GM12892 (cell line): ENCODE results near the gene JADE3.
"Not testable (repeated sequence)": the region's sequence is repeated elsewhere in the genome, so short reads cannot be mapped to it uniquely, and the experiment has no call there.

ENCODE experiments used
- DNase-seq: peaks from one replicate; pipeline ENCODE4 v3.0.0; 2011; ENCODE audit not compliant: insufficient read length
- FAIRE-seq: peaks from 2 replicates; lab custom pipeline; 2011; peaks lifted over from hg19 to GRCh38; lab: Jason Lieb, UNC
- POLR2A ChIP-seq: IDR thresholded peaks from 2 replicates; pipeline ENCODE4 v1.6.1; 2011; ENCODE audit warnings: low read depth, low read length, control low read depth
- POLR2AphosphoS5 ChIP-seq: IDR thresholded peaks from 2 replicates; pipeline ENCODE4 v1.6.1; 2011; ENCODE audit warnings: low read depth, low read length, control low read depth
- TAF1 ChIP-seq: IDR thresholded peaks from 2 replicates; pipeline ENCODE4 v1.6.1; 2011; ENCODE audit warnings: low read depth, mild to moderate bottlenecking, control low read depth, low read length, borderline replicate concordance

Gene JADE3

GRCh38 chrX:46938589-46938988, 26.4 kb downstream of the JADE3 start:
- DNase-seq: no peak
- FAIRE-seq: no peak
- TF ChIP-seq POLR2AphosphoS5 (no peak), POLR2A (no peak), TAF1 (no peak)

GRCh38 chrX:46941341-46941740, 29.1 kb downstream of the JADE3 start:
- FAIRE-seq (no peak), DNase-seq (no peak)
- TF ChIP-seq POLR2AphosphoS5 (no peak), TAF1 (no peak), POLR2A (no peak)

- no peak for DNase-seq
Measured at GRCh38 chrX:46953137-46953527, 40.9 kb downstream of the JADE3 start.

GRCh38 chrX:46953597-46953996, 41.4 kb downstream of the JADE3 start:
- FAIRE-seq (peak; percentile 86), DNase-seq (no peak)
- TF ChIP-seq POLR2A: no peak

More at GRCh38 chrX:46953137-46953527, 40.9 kb downstream of the JADE3 start:
- TF ChIP-seq TAF1 (no peak), POLR2AphosphoS5 (no peak), POLR2A (no peak)
- FAIRE-seq: no peak

GRCh38 chrX:46954716-46955115, 42.5 kb downstream of the JADE3 start:
- no peak for DNase-seq
- TF ChIP-seq TAF1: no peak
- TF ChIP-seq POLR2A: no peak
- TF ChIP-seq POLR2AphosphoS5: no peak
- FAIRE-seq: no peak

- not testable (repeated sequence) for FAIRE-seq, DNase-seq
Measured at GRCh38 chrX:46956589-46956988, 44.4 kb downstream of the JADE3 start.

- DNase-seq (no peak), FAIRE-seq (no peak)
- TF ChIP-seq TAF1 (no peak), POLR2A (no peak), POLR2AphosphoS5 (no peak)
Measured at GRCh38 chrX:46957297-46957696, 45.1 kb downstream of the JADE3 start.

- DNase-seq (no peak), FAIRE-seq (no peak)
- no peak for TF ChIP-seq POLR2A
Measured at GRCh38 chrX:46959101-46959500, 46.9 kb downstream of the JADE3 start.

GRCh38 chrX:46959985-46960700, 47.9 kb downstream of the JADE3 start:
- FAIRE-seq (no peak), DNase-seq (no peak)
- TF ChIP-seq TAF1 (no peak), POLR2AphosphoS5 (no peak), POLR2A (no peak)

- FAIRE-seq: no peak
Measured at GRCh38 chrX:46961097-46961496, 48.9 kb downstream of the JADE3 start.

GRCh38 chrX:46961574-46962283, 49.5 kb downstream of the JADE3 start:
- DNase-seq: no peak
- no peak for FAIRE-seq
- TF ChIP-seq POLR2A: no peak
- no peak for TF ChIP-seq POLR2AphosphoS5
- no peak for TF ChIP-seq TAF1

More at GRCh38 chrX:46961097-46961496, 48.9 kb downstream of the JADE3 start:
- TF ChIP-seq POLR2AphosphoS5 (no peak), POLR2A (no peak), TAF1 (no peak)
- DNase-seq: no peak

GRCh38 chrX:46965125-46965758, 53.0 kb downstream of the JADE3 start:
- FAIRE-seq (peak; percentile 40), DNase-seq (no peak)
- no peak for TF ChIP-seq POLR2AphosphoS5
- TF ChIP-seq TAF1: no peak
- TF ChIP-seq POLR2A: no peak

GRCh38 chrX:46967547-46967946, 55.3 kb downstream of the JADE3 start:
- peak; percentile 46; the same call in 1 of the 2 replicates for TF ChIP-seq POLR2AphosphoS5
- TF ChIP-seq POLR2A: no peak
- FAIRE-seq: peak; percentile 84
- no peak for DNase-seq

- DNase-seq, FAIRE-seq: not testable (repeated sequence)
Measured at GRCh38 chrX:46977046-46977445, 64.8 kb downstream of the JADE3 start.
